ENCODE measurements around the gene NELFCD.

The NELFCD gene

GRCh38 chr20:59020938-59021551, 40.0 kb downstream of the NELFCD start:
- TF ChIP-seq CTCF (IDR thresholded peaks at IDR 0.05; ENCODE audit: insufficient read depth, low read length), result no peak
- TF ChIP-seq SPI1 (IDR thresholded peaks at IDR 0.05; ENCODE audit: borderline replicate concordance, low read depth), result no peak
- no peak for TF ChIP-seq REST (IDR thresholded peaks at IDR 0.05; ENCODE audit: insufficient replicate concordance, low read depth)
- TF ChIP-seq GABPA (IDR thresholded peaks at IDR 0.05; ENCODE audit: low read depth), result no peak
- no peak for TF ChIP-seq POLR2AphosphoS5 (IDR thresholded peaks at IDR 0.05; ENCODE audit: low read depth)

GRCh38 chr20:59022754-59023153, 41.7 kb downstream of the NELFCD start:
- Histone ChIP-seq H3K4me3 (replicated peaks; ENCODE audit: insufficient read depth, low read length) (no peak overlapping the region), H3K27ac (replicated peaks) (no peak overlapping the region), H3K27me3 (ENCODE audit: insufficient read depth, poor library complexity, severe bottlenecking) (no peaks in the 10 kb centered on the region)
- DNase-seq (ENCODE audit: low read depth in 1 of 2, low spot score in 1 of 2), result no peak
- TF ChIP-seq POLR2AphosphoS5 (IDR thresholded peaks at IDR 0.05; ENCODE audit: low read depth) (no peak), REST (IDR thresholded peaks at IDR 0.05; ENCODE audit: insufficient replicate concordance, low read depth) (no peak), SPI1 (IDR thresholded peaks at IDR 0.05; ENCODE audit: borderline replicate concordance, low read depth) (no peak), GABPA (IDR thresholded peaks at IDR 0.05; ENCODE audit: low read depth) (no peak), CTCF (IDR thresholded peaks at IDR 0.05; ENCODE audit: insufficient read depth, low read length) (no peak)

More at GRCh38 chr20:59020938-59021551, 40.0 kb downstream of the NELFCD start:
- Histone ChIP-seq H3K27ac (replicated peaks) (no peak overlapping the region), H3K4me3 (replicated peaks; ENCODE audit: insufficient read depth, low read length) (no peak overlapping the region), H3K27me3 (ENCODE audit: insufficient read depth, poor library complexity, severe bottlenecking) (no peaks in the 10 kb centered on the region)
- no peak for DNase-seq (ENCODE audit: low read depth in 1 of 2, low spot score in 1 of 2)

GRCh38 chr20:59023616-59024015, 42.6 kb downstream of the NELFCD start:
- H3K27me3 ChIP-seq (ENCODE audit: insufficient read depth, poor library complexity, severe bottlenecking), result no peaks in the 10 kb centered on the region
- no peak overlapping the region for H3K4me3 ChIP-seq (replicated peaks; ENCODE audit: insufficient read depth, low read length)
- no peak for DNase-seq (ENCODE audit: low read depth in 1 of 2, low spot score in 1 of 2)
- no peak overlapping the region for H3K27ac ChIP-seq (replicated peaks)
- TF ChIP-seq REST (IDR thresholded peaks at IDR 0.05; ENCODE audit: insufficient replicate concordance, low read depth) (no peak), POLR2AphosphoS5 (IDR thresholded peaks at IDR 0.05; ENCODE audit: low read depth) (no peak), GABPA (IDR thresholded peaks at IDR 0.05; ENCODE audit: low read depth) (no peak), CTCF (IDR thresholded peaks at IDR 0.05; ENCODE audit: insufficient read depth, low read length) (no peak), SPI1 (IDR thresholded peaks at IDR 0.05; ENCODE audit: borderline replicate concordance, low read depth) (no peak)
